ENCODE results near the gene PTPRG.

DNA sequence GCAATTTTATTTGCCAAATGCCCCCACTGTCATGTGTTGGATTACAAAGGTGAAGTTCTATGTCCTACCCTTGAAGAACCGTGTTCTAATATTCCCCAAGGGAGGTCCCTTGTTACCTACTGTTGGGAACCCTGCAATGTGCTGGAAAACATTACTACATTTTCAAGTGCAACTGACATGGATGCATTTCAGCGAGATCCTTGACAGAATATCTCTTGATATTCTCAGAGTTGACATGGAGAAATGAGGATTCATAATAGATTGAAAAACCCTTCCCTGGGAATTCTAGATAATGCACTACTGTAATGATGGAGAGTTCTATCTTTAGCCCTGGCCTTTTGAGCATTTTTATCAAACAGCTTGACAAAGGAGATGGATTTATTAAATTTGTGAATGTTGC, 414.6 kb downstream of the PTPRG start:
- no peak for TF ChIP-seq CTCF (conservative IDR thresholded peaks at IDR 0.05 in 1 of 2, IDR thresholded peaks at IDR 0.05 in 1 of 2; ENCODE audit: low read depth in 1 of 2, low read length in 2 of 2)
- no peak for TF ChIP-seq EZH2 (IDR thresholded peaks at IDR 0.05; ENCODE audit: low read length, missing control alignments)
